Measurements from ENCODE around the gene BASP1.
"Not testable (repeated sequence)": the region's sequence is repeated elsewhere in the genome, so short reads cannot be mapped to it uniquely, and the experiment has no call there.

Gene BASP1

GRCh38 chr5:17292434-17293015, 75.1 kb downstream of the BASP1 start:
- DNase-seq = no peak

DNA sequence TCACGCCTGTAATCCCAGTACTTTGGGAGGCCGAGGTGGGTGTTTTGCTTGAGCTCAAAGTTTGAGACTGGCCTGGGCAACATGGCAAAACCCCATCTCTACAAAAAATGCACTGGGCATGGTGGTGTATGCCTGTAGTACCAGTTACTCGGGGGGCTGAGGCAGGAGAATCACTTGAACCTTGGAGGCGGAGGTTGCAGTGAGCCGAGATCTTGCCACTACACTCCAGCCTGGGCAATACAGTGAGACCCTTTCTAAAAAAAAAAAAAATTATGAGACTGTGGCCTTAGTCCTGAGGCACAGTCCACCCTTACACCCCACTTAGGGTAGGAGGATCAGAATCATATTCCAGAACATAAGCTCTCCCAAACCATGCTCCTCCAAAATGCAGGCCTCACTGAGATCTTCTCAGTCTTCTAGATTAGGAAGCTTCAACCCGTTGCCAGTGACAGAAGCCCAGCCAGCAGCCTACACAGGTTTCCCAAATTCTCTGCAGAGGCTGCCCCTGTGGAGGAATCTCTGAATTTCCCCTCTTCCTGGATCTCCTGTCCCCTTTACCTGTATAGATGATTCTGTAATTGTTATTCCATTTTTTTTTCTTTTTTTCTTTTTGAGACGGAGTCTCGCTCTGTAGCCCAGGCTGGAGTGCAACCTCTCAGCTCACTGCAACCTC, 77.3 kb downstream of the BASP1 start:
- no peak for DNase-seq

DNA sequence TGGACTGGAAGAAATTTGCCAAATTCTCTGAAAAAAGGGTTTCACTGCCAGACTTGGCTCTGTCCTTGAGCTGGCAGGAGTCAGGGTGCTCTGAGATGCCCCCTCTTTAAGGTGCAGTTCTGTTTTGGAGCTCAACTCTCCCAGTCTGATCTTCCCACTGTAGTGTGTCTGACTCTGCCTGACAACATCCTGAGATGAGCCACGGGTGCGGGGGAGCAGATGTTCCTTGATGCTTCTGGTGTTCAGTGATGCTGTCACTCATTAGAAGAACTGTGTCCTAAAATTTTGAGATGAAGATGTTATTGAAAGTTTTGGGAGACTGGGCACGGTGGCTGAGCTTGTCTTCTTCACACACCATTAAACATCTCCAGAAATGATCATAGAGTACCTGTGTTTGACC, 78.2 kb downstream of the BASP1 start:
- no peak for DNase-seq

DNA sequence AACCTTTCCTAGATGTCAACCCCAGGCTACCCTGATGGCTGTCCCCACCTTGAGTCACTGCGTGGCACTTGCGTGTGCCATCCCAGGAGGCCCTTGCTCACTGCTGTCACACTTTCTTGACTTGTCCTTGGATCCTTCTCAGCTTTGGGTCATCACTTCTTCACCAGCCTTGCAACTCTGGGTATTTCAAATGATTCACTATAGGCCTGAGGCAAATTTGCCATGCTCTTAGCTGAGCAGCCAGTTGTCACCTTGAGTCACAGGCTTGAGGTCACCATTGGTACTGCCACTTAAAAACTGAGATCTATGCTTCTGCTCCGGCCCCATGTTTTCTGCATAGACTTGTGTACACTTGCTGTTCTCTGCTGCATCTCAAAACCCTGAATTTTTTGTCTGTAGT, 84.7 kb downstream of the BASP1 start:
- no peak for DNase-seq

DNA sequence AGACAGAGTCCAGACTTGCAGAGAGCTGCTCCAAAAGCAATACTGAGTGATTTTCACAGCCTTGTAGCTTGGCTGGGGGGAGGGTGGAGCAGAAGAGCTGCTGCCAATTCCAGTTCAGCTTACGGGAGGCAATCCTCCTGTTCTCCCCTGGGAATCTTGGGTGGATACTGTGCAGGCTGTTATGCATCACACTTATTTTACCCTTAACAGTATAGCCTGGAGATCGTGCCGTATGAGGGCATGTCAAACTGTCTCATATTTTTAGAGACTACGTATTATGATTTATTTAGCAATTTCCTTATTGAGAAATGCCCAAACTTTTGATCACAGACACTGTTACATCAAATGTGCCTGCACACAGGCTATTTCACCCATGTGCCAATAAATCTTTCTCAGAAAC, 85.2 kb downstream of the BASP1 start:
- DNase-seq = no peak

DNA sequence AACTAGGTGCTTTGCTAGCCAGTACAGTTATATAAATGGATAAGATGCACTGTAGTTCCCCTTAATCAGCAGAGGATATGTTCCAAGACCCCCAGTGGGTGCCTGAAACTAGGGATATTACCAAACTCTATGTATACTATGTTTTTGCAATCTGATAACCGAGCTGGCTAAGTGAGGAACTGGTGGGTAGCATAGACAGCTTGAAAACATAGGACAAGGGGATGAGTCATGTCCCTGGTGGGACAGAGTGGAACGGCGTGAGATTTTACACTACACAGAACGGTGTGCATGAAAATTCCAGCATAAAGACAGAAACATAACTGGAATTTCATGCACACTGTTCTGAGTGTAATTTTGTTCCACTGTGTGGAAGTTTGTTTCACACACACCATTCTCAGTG, 86.9 kb downstream of the BASP1 start:
- DNase-seq = no peak

DNA sequence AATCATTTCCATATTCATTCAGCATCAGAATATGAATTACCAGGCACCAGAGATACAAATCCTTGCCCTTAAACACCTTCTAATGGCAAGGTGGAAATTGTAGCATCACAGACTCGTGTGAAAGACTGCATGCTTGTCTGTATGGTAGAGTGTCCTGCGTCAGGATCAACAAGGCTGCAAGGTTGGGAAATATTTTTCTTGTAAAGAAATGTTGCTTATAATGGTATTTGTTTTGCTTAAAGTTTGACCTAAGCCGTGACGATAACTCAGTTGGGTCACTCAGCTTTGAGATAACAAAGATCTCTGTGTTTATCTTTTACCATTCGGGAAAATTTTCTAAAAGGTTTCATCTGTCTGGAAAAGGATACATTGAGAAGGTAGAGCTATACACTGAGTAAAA, 87.6 kb downstream of the BASP1 start:
- no peak for DNase-seq

- DNase-seq = no peak
Observed at GRCh38 chr5:17305964-17306725, 88.7 kb downstream of the BASP1 start.

DNA sequence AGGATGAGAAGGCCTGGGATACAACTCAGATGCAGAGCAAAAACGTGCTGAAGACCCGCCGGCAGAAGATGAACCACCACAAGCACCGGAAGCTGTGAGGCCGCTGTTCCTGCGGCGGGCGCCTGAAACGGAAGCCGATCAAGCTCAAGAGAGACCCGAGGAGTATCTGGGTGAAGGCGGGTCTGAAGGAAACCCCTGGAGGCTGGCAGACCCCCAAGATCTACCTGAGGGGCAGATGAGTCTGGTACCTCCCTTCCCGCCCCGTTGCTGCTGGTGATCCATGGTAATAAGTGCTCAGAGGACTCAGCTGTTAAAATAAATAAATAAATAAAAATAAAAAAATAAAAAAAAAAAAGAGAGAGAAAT, 89.3 kb downstream of the BASP1 start:
- no peak for DNase-seq

DNA sequence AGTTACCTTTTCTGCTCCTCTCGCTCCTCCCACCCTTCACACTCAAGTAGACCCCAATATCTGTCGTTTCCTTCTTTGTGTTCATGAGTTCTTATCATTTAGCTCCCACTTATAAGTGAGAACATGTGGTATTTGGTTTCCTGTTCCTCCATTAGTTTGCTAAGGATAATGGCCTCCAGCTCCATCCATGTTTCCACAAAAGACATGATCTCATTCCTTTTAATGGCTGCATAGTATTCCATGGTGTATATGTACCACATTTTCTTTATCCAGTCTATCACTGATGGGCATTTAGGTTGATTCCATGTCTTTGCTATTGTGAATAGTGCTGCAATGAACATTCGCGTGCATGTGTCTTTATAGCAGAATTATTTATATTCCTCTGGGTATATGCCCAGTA, 90.0 kb downstream of the BASP1 start:
- not testable (repeated sequence) for DNase-seq

DNA sequence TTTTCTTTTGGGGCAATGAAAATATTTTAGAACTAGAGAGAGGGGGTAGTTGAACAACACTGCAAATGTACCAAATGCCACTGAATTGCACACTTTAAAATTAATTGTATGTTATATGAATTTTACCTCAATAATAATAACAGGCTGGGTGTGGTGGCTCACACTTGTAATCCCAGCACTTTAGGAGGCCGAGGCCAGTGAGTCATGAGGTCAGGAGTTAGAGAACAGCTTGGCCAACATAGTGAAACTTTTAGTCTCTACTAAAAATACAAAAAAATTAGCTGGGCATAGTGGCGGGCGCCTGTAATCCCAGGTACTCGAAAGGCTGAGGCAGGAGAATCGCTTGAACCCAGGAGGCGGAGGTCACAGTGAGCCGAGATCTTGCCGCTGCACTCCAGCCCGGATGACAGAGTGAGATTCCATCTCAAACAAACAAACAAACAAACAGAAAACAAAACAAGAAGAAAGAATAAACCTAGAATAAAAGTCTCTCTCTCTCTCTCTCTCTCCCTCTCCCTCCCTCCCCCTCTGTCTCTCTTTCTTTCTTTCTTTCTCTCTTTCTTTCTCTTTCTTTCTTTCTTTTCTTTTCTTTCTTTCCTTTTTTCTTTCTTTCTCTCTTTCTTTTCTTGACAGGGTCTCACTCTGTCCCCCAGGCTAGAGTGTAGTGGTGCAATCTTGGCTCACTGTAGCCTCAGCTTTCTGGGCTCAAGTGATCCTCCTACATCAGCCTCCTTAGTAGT, 91.1 kb downstream of the BASP1 start:
- no peak for DNase-seq

GRCh38 chr5:17309462-17309861, 92.0 kb downstream of the BASP1 start:
- no peak for DNase-seq

- DNase-seq = not testable (repeated sequence)
Observed at GRCh38 chr5:17310502-17310901, 93.1 kb downstream of the BASP1 start.

- DNase-seq = not testable (repeated sequence)
Observed at GRCh38 chr5:17311811-17312210, 94.4 kb downstream of the BASP1 start.

GRCh38 chr5:17312358-17312757, 94.9 kb downstream of the BASP1 start:
- no peak for DNase-seq

GRCh38 chr5:17314907-17315471, 97.6 kb downstream of the BASP1 start:
- DNase-seq = no peak

DNA sequence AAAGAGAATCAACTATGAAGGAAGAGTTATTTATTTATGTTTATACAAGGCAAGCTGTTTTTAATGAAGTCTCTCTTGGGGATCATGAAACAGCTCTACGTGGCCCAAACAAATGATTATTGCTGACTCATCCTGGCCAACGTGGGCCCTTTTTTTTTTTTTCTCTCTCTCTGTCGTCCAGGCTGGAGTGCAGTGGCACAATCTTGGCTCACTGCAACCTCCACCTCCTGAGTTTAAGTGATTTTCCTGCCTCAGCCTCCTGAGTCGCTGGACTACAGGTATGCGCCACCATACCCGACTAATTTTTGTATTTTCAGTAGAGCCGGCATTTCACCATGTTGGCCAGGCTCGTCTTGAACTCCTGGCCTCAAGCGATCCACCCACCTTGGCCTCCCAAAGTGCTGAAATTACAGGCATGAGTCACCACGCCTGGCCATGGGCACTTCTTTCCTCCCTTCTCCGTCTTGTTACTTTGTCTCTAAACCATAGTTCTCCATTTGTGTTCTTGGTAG, 98.3 kb downstream of the BASP1 start:
- no peak for DNase-seq

DNA sequence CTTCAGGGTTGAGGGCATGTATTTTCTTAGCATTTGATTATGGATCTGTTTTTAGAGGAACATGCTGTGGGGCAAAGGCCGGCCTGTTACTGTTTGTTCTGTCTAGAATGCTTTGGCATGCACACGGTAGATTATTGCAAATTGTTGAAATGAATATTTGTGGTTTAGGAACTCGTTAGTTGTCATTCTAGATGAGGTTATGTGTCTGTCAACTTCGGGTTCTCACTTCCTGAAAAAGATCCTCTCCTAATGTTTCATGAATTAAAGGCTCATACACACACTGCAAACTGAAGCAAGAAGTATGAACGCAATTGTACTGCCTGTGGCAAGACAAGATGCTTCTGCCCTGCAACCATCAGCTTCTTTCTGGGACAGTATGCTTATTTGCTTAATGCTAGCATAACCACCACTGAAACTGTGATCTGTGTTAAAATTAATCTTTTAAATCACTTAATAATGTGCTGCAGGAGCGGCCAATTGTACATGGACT, 99.6 kb downstream of the BASP1 start:
- DNase-seq = peak; percentile 30 to 31

- DNase-seq = no peak
Observed at GRCh38 chr5:17317473-17317872, 100.0 kb downstream of the BASP1 start.

- not testable (repeated sequence) for DNase-seq
Observed at GRCh38 chr5:17319095-17319494, 101.7 kb downstream of the BASP1 start.

- no peak for DNase-seq
Observed at GRCh38 chr5:17325770-17326599, 108.6 kb downstream of the BASP1 start.

All from AML-193 (cell line).